Endothelial cell of umbilical vein (primary cell): ENCODE results near the gene MEGF11.

Source experiments
- EZH2 ChIP-seq: IDR thresholded peaks from 2 replicates; pipeline ENCODE4 v1.6.1; 2012; ENCODE audit warnings: borderline replicate concordance, low read depth, mild to moderate bottlenecking, moderate library complexity, low read length, inconsistent platforms; ENCODE audit not compliant: severe bottlenecking
- POLR2A ChIP-seq: IDR thresholded peaks from 2 replicates; pipeline ENCODE4 v1.6.1; 2012; ENCODE audit warnings: low read depth, mild to moderate bottlenecking, control low read depth, low read length
- POLR2AphosphoS5 ChIP-seq: IDR thresholded peaks from 2 replicates; pipeline ENCODE4 v1.6.1; 2012; ENCODE audit warnings: low read depth, mild to moderate bottlenecking, control low read depth, low read length, moderate library complexity; ENCODE audit not compliant: insufficient read depth
- TF ChIP-seq, protein P1 (sequence below), 2 donors: IDR thresholded peaks; 1 replicate in 1 of 2; 2 replicates in 1 of 2; pipeline ENCODE4 v1.5.1; 2011; ENCODE audit warnings: low read length in 2 of 2, mild to moderate bottlenecking in 2 of 2, moderate library complexity in 2 of 2, control low read depth in 1 of 2, inconsistent platforms in 1 of 2, low read depth in 1 of 2; ENCODE audit not compliant: insufficient read depth in 1 of 2; ENCODE audit errors: extremely low read depth in 1 of 2

GRCh38 chr15:66145726-66146182 lies 107.8 kb downstream of the MEGF11 start:
- TF ChIP-seq, protein P1, sequence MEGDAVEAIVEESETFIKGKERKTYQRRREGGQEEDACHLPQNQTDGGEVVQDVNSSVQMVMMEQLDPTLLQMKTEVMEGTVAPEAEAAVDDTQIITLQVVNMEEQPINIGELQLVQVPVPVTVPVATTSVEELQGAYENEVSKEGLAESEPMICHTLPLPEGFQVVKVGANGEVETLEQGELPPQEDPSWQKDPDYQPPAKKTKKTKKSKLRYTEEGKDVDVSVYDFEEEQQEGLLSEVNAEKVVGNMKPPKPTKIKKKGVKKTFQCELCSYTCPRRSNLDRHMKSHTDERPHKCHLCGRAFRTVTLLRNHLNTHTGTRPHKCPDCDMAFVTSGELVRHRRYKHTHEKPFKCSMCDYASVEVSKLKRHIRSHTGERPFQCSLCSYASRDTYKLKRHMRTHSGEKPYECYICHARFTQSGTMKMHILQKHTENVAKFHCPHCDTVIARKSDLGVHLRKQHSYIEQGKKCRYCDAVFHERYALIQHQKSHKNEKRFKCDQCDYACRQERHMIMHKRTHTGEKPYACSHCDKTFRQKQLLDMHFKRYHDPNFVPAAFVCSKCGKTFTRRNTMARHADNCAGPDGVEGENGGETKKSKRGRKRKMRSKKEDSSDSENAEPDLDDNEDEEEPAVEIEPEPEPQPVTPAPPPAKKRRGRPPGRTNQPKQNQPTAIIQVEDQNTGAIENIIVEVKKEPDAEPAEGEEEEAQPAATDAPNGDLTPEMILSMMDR (IDR thresholded peaks at IDR 0.05; ENCODE audit: extremely low read depth in 1 of 2, insufficient read depth in 1 of 2, low read depth in 1 of 2, low read length in 2 of 2): no peak
- TF ChIP-seq EZH2 (no peak), POLR2A (no peak), POLR2AphosphoS5 (no peak)
